K562 (cell line): ENCODE data around the gene KIF20B.

Experiments
- ATF7 ChIP-seq: fragments of 450-650 bp; IDR thresholded peaks from 2 replicates; pipeline ENCODE4 v1.7.1; 2014; ENCODE audit warnings: mild to moderate bottlenecking, moderate library complexity
- CTCF ChIP-seq, 3 experiments: IDR thresholded peaks in 2 of 3; conservative IDR thresholded peaks in 1 of 3; 2 replicates each; pipeline ENCODE4 v1.5.1; 2011 to 2012; ENCODE audit warnings: low read length in 3 of 3, mild to moderate bottlenecking in 3 of 3, control low read depth in 2 of 3, improper control_type of control experiment in 1 of 3, inconsistent platforms in 1 of 3, low read depth in 1 of 3, mixed read lengths in 1 of 3, moderate library complexity in 1 of 3; ENCODE audit not compliant: insufficient read depth in 2 of 3
- EP300 ChIP-seq: IDR thresholded peaks from 2 replicates; pipeline ENCODE4 v1.6.1; 2012; ENCODE audit warnings: low read length, improper control_type of control experiment
- GATA2 ChIP-seq: sonication (generic); formaldehyde crosslinking; IDR thresholded peaks from 2 replicates; pipeline ENCODE4 v1.4.0; 2020; ENCODE audit warnings: mild to moderate bottlenecking, missing genetic modification reagents
- SMARCC2 ChIP-seq: fragments of 450-650 bp; IDR thresholded peaks from 2 replicates; pipeline ENCODE4 v1.6.1; 2017; ENCODE audit warnings: antibody characterized with exemption, moderate library complexity, mild to moderate bottlenecking, low read depth
- STAT5B ChIP-seq: fragments of 250-450 bp; sonication (Bioruptor Pico); IDR thresholded peaks from 2 replicates; pipeline ENCODE4 v1.8.0; 2021; ENCODE audit warnings: mild to moderate bottlenecking, inconsistent platforms
- YY1 ChIP-seq, 3 experiments: IDR thresholded peaks; 2 replicates each; pipeline ENCODE4 v1.6.1; 2011; ENCODE audit warnings: low read length in 2 of 3, mild to moderate bottlenecking in 2 of 3, moderate library complexity in 2 of 3, borderline replicate concordance in 1 of 3, control low read depth in 1 of 3, low read depth in 1 of 3; ENCODE audit not compliant: insufficient read depth in 3 of 3, insufficient replicate concordance in 2 of 3, control insufficient read depth in 1 of 3, insufficient read length in 1 of 3; ENCODE audit errors: extremely low read depth in 1 of 3
- ZBTB49 ChIP-seq: sonication (generic); formaldehyde crosslinking; IDR thresholded peaks from 2 replicates; pipeline ENCODE4 v1.8.0; 2022; ENCODE audit warnings: missing genetic modification reagents, mild to moderate bottlenecking, borderline replicate concordance
- ZNF707 ChIP-seq: fragments of 250-450 bp; sonication (Bioruptor Pico); conservative IDR thresholded peaks from 2 replicates; pipeline ENCODE4 v1.8.0; 2022; ENCODE audit warnings: inconsistent platforms, mild to moderate bottlenecking, moderate library complexity
- TF ChIP-seq, protein P1 (sequence below), 2 experiments: fragments of 200-800 bp in 1 of 2; sonication (Bioruptor generic) in 1 of 2; sonication (generic) in 1 of 2; formaldehyde crosslinking in 1 of 2; IDR thresholded peaks in 1 of 2; conservative IDR thresholded peaks in 1 of 2; 2 replicates each; pipeline versions ENCODE4 v1.5.0 to v1.6.1; 2016 to 2020; ENCODE audit warnings: missing compliant biosample characterization in 1 of 2, missing genetic modification characterization in 1 of 2, missing genetic modification reagents in 1 of 2
- TF ChIP-seq, protein P2 (sequence below): fragments of 450-650 bp; formaldehyde crosslinking; IDR thresholded peaks from 2 replicates; pipeline ENCODE4 v1.4.0; 2020; ENCODE audit warnings: mild to moderate bottlenecking, moderate library complexity

DNA sequence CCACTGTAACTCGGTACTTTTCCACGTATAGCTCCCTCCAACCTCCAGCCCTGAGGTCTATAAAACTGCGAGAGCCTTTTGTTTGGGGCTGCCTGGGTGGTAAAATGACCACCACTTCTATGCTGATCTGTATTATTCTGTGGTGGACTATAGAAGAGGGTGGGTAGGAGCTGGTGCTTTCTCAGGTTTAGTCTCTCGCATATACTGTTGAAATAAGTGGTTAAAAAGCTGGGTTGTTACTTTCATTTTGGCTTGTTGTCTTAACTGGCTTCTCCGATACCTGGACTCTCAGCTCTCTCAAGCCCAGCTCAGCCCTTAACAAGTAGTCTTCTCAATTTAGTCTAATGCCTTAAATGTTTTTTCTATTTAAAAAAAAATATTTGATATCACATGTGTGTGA, 70.3 kb downstream of the KIF20B start:
- TF ChIP-seq EP300 (no peak), YY1 (IDR thresholded peaks at IDR 0.05; ENCODE audit: borderline replicate concordance in 1 of 3, control insufficient read depth in 1 of 3, extremely low read depth in 1 of 3, insufficient read depth in 3 of 3, insufficient read length in 1 of 3, insufficient replicate concordance in 2 of 3, low read depth in 1 of 3, low read length in 2 of 3) (no peak), ZBTB49 (CRISPR knock-in tag) (no peak), CTCF (IDR thresholded peaks at IDR 0.05 in 2 of 3, conservative IDR thresholded peaks at IDR 0.05 in 1 of 3; ENCODE audit: insufficient read depth in 2 of 3, low read depth in 1 of 3, low read length in 3 of 3) (no peak), GATA2 (CRISPR knock-in tag) (no peak), ATF7 (no peak), SMARCC2 (no peak), STAT5B (CRISPR knock-in tag) (no peak), ZNF707 (CRISPR knock-in tag) (no peak)
- TF ChIP-seq, protein P1, sequence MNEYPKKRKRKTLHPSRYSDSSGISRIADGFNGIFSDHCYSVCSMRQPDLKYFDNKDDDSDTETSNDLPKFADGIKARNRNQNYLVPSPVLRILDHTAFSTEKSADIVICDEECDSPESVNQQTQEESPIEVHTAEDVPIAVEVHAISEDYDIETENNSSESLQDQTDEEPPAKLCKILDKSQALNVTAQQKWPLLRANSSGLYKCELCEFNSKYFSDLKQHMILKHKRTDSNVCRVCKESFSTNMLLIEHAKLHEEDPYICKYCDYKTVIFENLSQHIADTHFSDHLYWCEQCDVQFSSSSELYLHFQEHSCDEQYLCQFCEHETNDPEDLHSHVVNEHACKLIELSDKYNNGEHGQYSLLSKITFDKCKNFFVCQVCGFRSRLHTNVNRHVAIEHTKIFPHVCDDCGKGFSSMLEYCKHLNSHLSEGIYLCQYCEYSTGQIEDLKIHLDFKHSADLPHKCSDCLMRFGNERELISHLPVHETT (CRISPR knock-in tag; conservative IDR thresholded peaks at IDR 0.05 in 1 of 2, IDR thresholded peaks at IDR 0.05 in 1 of 2) = no peak
- TF ChIP-seq, protein P2, sequence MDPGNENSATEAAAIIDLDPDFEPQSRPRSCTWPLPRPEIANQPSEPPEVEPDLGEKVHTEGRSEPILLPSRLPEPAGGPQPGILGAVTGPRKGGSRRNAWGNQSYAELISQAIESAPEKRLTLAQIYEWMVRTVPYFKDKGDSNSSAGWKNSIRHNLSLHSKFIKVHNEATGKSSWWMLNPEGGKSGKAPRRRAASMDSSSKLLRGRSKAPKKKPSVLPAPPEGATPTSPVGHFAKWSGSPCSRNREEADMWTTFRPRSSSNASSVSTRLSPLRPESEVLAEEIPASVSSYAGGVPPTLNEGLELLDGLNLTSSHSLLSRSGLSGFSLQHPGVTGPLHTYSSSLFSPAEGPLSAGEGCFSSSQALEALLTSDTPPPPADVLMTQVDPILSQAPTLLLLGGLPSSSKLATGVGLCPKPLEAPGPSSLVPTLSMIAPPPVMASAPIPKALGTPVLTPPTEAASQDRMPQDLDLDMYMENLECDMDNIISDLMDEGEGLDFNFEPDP = no peak
